Heart right ventricle (tissue), 16 donors: ENCODE results near the gene OMP. TPM values are rescaled to one million over a fixed set of nuclear protein-coding genes. Genes with fewer than 3 reads are reported as not detected.
A peak's percentile ranks its signal among the peaks of the same experiment; 100 is the strongest.

Experiments used
- ATAC-seq, 8 donors: fragments of 200-7000 bp; cut with Tn5 transposase; one replicate each; pipeline ENCODE4 v1.9.1; 2020; ENCODE audit warnings: mild to moderate bottlenecking in 8 of 8, moderate library complexity in 8 of 8, moderate number of reproducible peaks in 1 of 8
- DNase-seq, 2 donors: peaks; one replicate each; pipeline ENCODE4 v3.0.0-alpha.2; 2020
- H3K27ac ChIP-seq, 10 donors: fragments of 200-600 bp; sonication (generic) in 2 of 10; one replicate each; pipeline versions ENCODE4 v1.5.0 to v1.8.0; 2020 to 2022; ENCODE audit warnings: mild to moderate bottlenecking in 3 of 10
- H3K27me3 ChIP-seq, 7 donors: fragments of 200-600 bp; one replicate each; pipeline ENCODE4 v1.8.0; 2021 to 2022; ENCODE audit warnings: mild to moderate bottlenecking in 2 of 7
- H3K36me3 ChIP-seq, 9 donors: fragments of 200-600 bp; sonication (generic) in 1 of 9; one replicate each; pipeline versions ENCODE4 v1.5.0 to v1.8.0; 2020 to 2022; ENCODE audit warnings: mild to moderate bottlenecking in 2 of 9
- H3K4me1 ChIP-seq, 9 donors: fragments of 200-600 bp; sonication (generic) in 1 of 9; one replicate each; pipeline versions ENCODE4 v1.5.0 to v1.8.0; 2020 to 2022; ENCODE audit warnings: mild to moderate bottlenecking in 4 of 9
- H3K4me3 ChIP-seq, 10 donors: fragments of 200-600 bp; sonication (generic) in 2 of 10; one replicate each; pipeline versions ENCODE4 v1.5.0 to v1.8.0; 2020 to 2022; ENCODE audit warnings: mild to moderate bottlenecking in 7 of 10, moderate library complexity in 2 of 10
- H3K9me3 ChIP-seq, 11 donors: fragments of 200-600 bp in 10 of 11; sonication (generic) in 2 of 11; one replicate each; pipeline versions ENCODE4 v1.5.0 to v1.8.0; 2013 to 2022; ENCODE audit warnings: mild to moderate bottlenecking in 2 of 11, control low read depth in 1 of 11, moderate library complexity in 1 of 11
- CTCF ChIP-seq, 9 donors: fragments of 200-600 bp; sonication (generic) in 2 of 9; IDR thresholded peaks; one replicate each; pipeline versions ENCODE4 v1.5.0 to v1.8.0; 2021 to 2022; ENCODE audit warnings: antibody characterized with exemption in 9 of 9, mild to moderate bottlenecking in 5 of 9, moderate library complexity in 1 of 9
- WGBS, 2 donors: extraction: QIAGEN DNeasy Blood & Tissue Kit; methylation state at CpG; one replicate each; pipeline ENCODE4 v1.1.7; 2013; ENCODE audit warnings: inconsistent platforms in 1 of 2; 5-methylcytosine and 5-hydroxymethylcytosine counted together
- intact Hi-C, 10 donors: fragments of 100-400 bp; cut with DNase I; formaldehyde crosslinking; loops; one replicate each; pipeline versions ENCODE4 v1.11.1 to v1.14.2; 2022
- polyA plus RNA-seq, 2 donors: library from polyadenylated mRNA; stranded (reverse); fragments of 200-250 nt; gene quantifications; one replicate each; pipeline ENCODE4 v1.2.3, GENCODE V29; 2013
- total RNA-seq, 10 donors: library from RNA; stranded (reverse); fragmentation: NEBNext Ultra II Directional in 3 of 10; extraction: Animal tissue kit (Norgen Biotek cat#: 25700) in 3 of 10; gene quantifications; one replicate each; pipeline versions ENCODE4 v1.2.1 to v1.2.4, GENCODE V29; 2021 to 2023
- donor health status: Arrhythmogenic right ventricular cardiomyopathy.
- donor health status: ischemic (EF 13 %, LVEDD 7.1; RV severe dilation, severe dysfunction).
- donor health status: healthy with polysubstance abuse.
- donor health status: DM: no; HTN: yes; CAD: no.
- donor health status: DM: no; HTN: no; CAD: no.
- donor health status: ischemic (EF 25% LVEDD 6.9; RV normal size, moderate dysfunction).
- donor health status: ischemic (EF 25% LVEDD 5.7; RV mildly dilated, moderate dysfunction).
- donor health status: healthy.
- donor health status: DM: yes; HTN: yes; CAD: no.
- donor health status: Ischemic cardiomyopathy.
- donor health status: ischemic (EF 35%, LVEDD 5.7; RV mildly dilated, moderate dysfunction).
- donor health status: nonischemic (EF 11% LVEDD 7.7; RV severe dilation, severe dysfunction).
- donor health status: DM: yes; HTN: yes; CAD: no.
- donor health status: PGD.
- donor health status: ischemic (EF 29% LVEDD 5.4; RV normal size, mild dysfunction).
- donor health status: nonischemic (EF 23%, LVEDD 6.1; RV moderate dilation, normal function).

Gene OMP
- total and polyA plus RNA-seq, 12 donors = 0.58 TPM; not detected in 11

GRCh38 chr11:77149716-77150392, 47.2 kb downstream of the OMP start:
- H3K36me3 ChIP-seq = no peaks in the 10 kb centered on the region
- peaks cover 0 to 39% (median 21%) of the 10 kb centered on the region in 9 donors for H3K4me1 ChIP-seq
- H3K4me3 ChIP-seq = no peak overlapping the region
- no peak for DNase-seq
- no peaks in the 10 kb centered on the region for H3K9me3 ChIP-seq
- ATAC-seq = no peak
- no peak overlapping the region for H3K27ac ChIP-seq
- H3K27me3 ChIP-seq = peaks cover 0 to 10% (median 0%) of the 10 kb centered on the region in 7 donors
- TF ChIP-seq CTCF (IDR thresholded peaks at IDR 0.05) = no peak
- intact Hi-C loops = no loop called here
- WGBS, 2 donors = 83 to 86% methylated on average over 12 of the region's 12 CpGs

- no peak overlapping the region for H3K4me3 ChIP-seq
- no peak overlapping the region for H3K27ac ChIP-seq
- whole genome bisulfite sequencing, 2 donors = 93 to 94% methylated on average over 10 of the region's 10 CpGs
- H3K4me1 ChIP-seq = peaks cover 0 to 39% (median 21%) of the 10 kb centered on the region in 9 donors
- DNase-seq (no peak), ATAC-seq (no peak)
- H3K27me3 ChIP-seq = peaks cover 0 to 10% (median 0%) of the 10 kb centered on the region in 7 donors
- intact Hi-C loops = no loop called here
- H3K9me3 ChIP-seq = no peaks in the 10 kb centered on the region
- TF ChIP-seq CTCF (IDR thresholded peaks at IDR 0.05) = no peak
- no peaks in the 10 kb centered on the region for H3K36me3 ChIP-seq
These were observed 48.2 kb downstream of the OMP start for GRCh38 chr11:77150836-77151235.

DNA sequence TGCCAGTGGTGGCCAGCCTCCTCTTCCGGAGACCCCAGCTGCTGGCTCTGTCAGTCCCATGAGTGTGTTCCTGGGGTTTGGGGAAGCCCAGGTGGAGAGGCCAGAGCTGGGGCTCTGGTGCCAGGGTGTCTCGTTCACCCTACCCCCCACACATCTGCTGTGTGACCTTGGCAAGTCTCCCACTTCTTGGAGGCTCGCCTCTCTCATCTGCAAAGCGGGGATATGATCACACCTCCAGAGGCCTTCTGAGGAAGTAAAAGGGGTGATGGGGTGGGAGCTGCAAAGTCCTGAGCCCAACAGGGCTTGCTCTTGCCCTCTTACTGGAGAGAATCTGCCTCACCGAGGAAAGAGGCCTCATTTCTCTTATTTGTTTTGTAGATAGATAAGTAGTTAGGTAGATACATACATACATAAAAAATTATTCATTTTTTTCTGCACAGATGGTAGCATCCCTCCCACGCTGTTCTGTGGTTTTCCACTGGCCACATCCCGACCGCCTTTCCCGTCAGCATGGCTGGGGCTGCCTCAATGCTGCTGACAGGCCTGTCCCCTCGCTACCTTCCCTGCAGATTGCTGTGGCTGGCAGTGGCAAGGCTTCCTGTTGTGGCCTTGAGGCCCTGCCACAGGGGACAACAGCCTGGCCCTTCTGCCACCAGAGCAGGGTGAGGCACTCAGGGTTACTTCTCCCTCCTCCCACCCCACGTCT, 49.3 kb downstream of the OMP start:
- Histone ChIP-seq H3K9me3 (no peaks in the 10 kb centered on the region), H3K36me3 (no peaks in the 10 kb centered on the region), H3K4me3 (no peak overlapping the region), H3K4me1 (peaks cover 0 to 39% (median 21%) of the 10 kb centered on the region in 9 donors), H3K27me3 (peaks cover 0 to 10% (median 0%) of the 10 kb centered on the region in 7 donors), H3K27ac (peak overlapping the region in 1 of 10 donors; percentile 21)
- DNase-seq = no peak
- intact Hi-C loops = no loop called here
- TF ChIP-seq CTCF (IDR thresholded peaks at IDR 0.05) = no peak
- ATAC-seq = no peak
- 83 to 86% methylated on average over 10 of the region's 11 CpGs for WGBS, 2 donors

DNA sequence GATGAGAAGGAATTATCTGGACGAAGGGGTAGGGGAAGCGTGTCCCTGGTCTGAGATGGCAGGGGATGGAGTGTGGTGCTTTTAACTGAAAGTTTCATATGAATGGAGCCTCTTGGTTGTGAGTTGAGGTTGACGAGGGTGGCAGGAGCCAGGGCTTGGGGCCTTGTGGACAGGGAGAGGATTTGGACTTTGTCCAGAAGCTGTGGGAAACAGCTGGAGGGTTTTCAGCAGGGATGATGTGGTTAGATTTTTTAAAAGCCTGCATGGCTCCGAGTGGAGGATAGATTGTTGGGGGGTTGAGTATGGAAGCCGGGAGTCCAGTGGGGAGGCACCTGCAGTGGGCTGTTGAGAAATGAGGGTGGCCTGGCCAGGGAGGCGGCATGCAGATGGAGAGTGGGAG, 50.2 kb downstream of the OMP start:
- 75 to 84% methylated on average over 6 of the region's 6 CpGs for WGBS, 2 donors
- intact Hi-C loops = no loop called here
- DNase-seq = no peak
- H3K4me1 ChIP-seq = peaks cover 0 to 34% (median 21%) of the 10 kb centered on the region in 9 donors
- TF ChIP-seq CTCF (IDR thresholded peaks at IDR 0.05) = no peak
- peaks cover 0 to 5% (median 0%) of the 10 kb centered on the region in 7 donors for H3K27me3 ChIP-seq
- no peak overlapping the region for H3K4me3 ChIP-seq
- H3K27ac ChIP-seq = no peak overlapping the region
- H3K9me3 ChIP-seq = no peaks in the 10 kb centered on the region
- peak in 1 of 8 donors; percentile 7 for ATAC-seq
- no peaks in the 10 kb centered on the region for H3K36me3 ChIP-seq

Other genes with a start within 250 kb of the OMP start
- gene ACER3, start 241.9 kb upstream of the OMP start, total RNA-seq = 10 to 100 TPM in 5 of 10 donors, 1 to 10 TPM in 5; 8.9 to 14.8 (median 10.6) TPM
- gene ACER3, start 241.9 kb upstream of the OMP start, polyA plus RNA-seq = 1 to 10 TPM; 2.9 to 4.2 TPM
- gene B3GNT6, start 68.4 kb upstream of the OMP start, total RNA-seq = not detected
- gene B3GNT6, start 68.4 kb upstream of the OMP start, polyA plus RNA-seq = not detected
- 1 to 10 TPM; 1.8 to 3.6 (median 2.7) TPM for gene CAPN5, start 35.9 kb upstream of the OMP start, total RNA-seq
- 1 to 10 TPM; 2.0 to 2.5 TPM for gene CAPN5, start 35.9 kb upstream of the OMP start, polyA plus RNA-seq
- gene MYO7A, start 25.4 kb downstream of the OMP start, total RNA-seq = 1 to 10 TPM in 9 of 10 donors, under 1 TPM in 1; 1.00 to 6.8 (median 2.8) TPM
- gene MYO7A, start 25.4 kb downstream of the OMP start, polyA plus RNA-seq = 1 to 10 TPM in 1 of 2 donors, under 1 TPM in 1; 0.91 to 5.0 TPM
- not detected for gene GDPD4, start 198.8 kb downstream of the OMP start, total RNA-seq
- not detected for gene GDPD4, start 198.8 kb downstream of the OMP start, polyA plus RNA-seq